ENCODE results near the gene FCN2.
"Not testable (repeated sequence)": the region's sequence is repeated elsewhere in the genome, so short reads cannot be mapped to it uniquely, and the experiment has no call there.

FCN2 gene

GRCh38 chr9:134847752-134848432 lies 32.7 kb upstream of the FCN2 start:
- DNase-seq: no peak

GRCh38 chr9:134848504-134848903 lies 32.1 kb upstream of the FCN2 start:
- no peak for DNase-seq

GRCh38 chr9:134850611-134851010 lies 30.0 kb upstream of the FCN2 start:
- DNase-seq: no peak

GRCh38 chr9:134851020-134851419 lies 29.6 kb upstream of the FCN2 start:
- DNase-seq: peak in 1 of 3 donors; percentile 17

GRCh38 chr9:134852906-134853654 lies 27.5 kb upstream of the FCN2 start:
- DNase-seq: no peak

- DNase-seq: no peak
Measured at GRCh38 chr9:134853893-134854292, 26.7 kb upstream of the FCN2 start.

GRCh38 chr9:134854541-134854981 lies 26.0 kb upstream of the FCN2 start:
- DNase-seq: no peak

GRCh38 chr9:134855231-134855899 lies 25.2 kb upstream of the FCN2 start:
- no peak for DNase-seq

GRCh38 chr9:134855900-134856377 lies 24.7 kb upstream of the FCN2 start:
- no peak for DNase-seq

GRCh38 chr9:134857451-134857850 lies 23.2 kb upstream of the FCN2 start:
- not testable (repeated sequence) for DNase-seq

- peak; percentile 36 to 56 (median 49) for DNase-seq
Measured at GRCh38 chr9:134858051-134858841, 22.4 kb upstream of the FCN2 start.

GRCh38 chr9:134860510-134860909 lies 20.1 kb upstream of the FCN2 start:
- no peak for DNase-seq

GRCh38 chr9:134861595-134862334 lies 18.8 kb upstream of the FCN2 start:
- DNase-seq: no peak

- no peak for DNase-seq
Measured at GRCh38 chr9:134863306-134863902, 17.2 kb upstream of the FCN2 start.

GRCh38 chr9:134863941-134864820 lies 16.4 kb upstream of the FCN2 start:
- no peak for DNase-seq

GRCh38 chr9:134864821-134865190 lies 15.8 kb upstream of the FCN2 start:
- no peak for DNase-seq

GRCh38 chr9:134867917-134868750 lies 12.5 kb upstream of the FCN2 start:
- DNase-seq: no peak

- DNase-seq: no peak
Measured at GRCh38 chr9:134868751-134869553, 11.7 kb upstream of the FCN2 start.
